Spleen (tissue), 7 donors: Measurements from ENCODE around the gene RPAP2.

Experiments
- POLR2A ChIP-seq, 3 donors: fragments of 450-650 bp; IDR thresholded peaks; one replicate each; pipeline ENCODE4 v1.5.1; 2017; ENCODE audit warnings: antibody characterized with exemption in 3 of 3, mild to moderate bottlenecking in 1 of 3
- POLR2AphosphoS5 ChIP-seq, 3 donors: sonication (generic); formaldehyde crosslinking; IDR thresholded peaks; one replicate each; pipeline ENCODE4 v1.5.1; 2017; ENCODE audit warnings: antibody characterized with exemption in 3 of 3
- TF ChIP-seq, protein P1 (sequence below), 11 experiments: fragments of 200-600 bp in 7 of 11; fragments of 450-650 bp in 4 of 11; sonication (generic) in 4 of 11; IDR thresholded peaks in 8 of 11; conservative IDR thresholded peaks in 3 of 11; 1 replicate in 7 of 11; 2 replicates in 4 of 11; pipeline versions ENCODE4 v1.4.0 to v1.8.0; 2016 to 2021; ENCODE audit warnings: antibody characterized with exemption in 11 of 11, inconsistent platforms in 4 of 11, mild to moderate bottlenecking in 1 of 11
- donor health status: DM: no; HTN: no; CAD: no; lungs with moderate emphysema.
- donor health status: DM: no; HTN: no; CAD: no.
- donor health status: DM: no; HTN: no; CAD: no.

GRCh38 chr1:92446546-92446945 is 147.7 kb downstream of the RPAP2 start:
- TF ChIP-seq, protein P1, sequence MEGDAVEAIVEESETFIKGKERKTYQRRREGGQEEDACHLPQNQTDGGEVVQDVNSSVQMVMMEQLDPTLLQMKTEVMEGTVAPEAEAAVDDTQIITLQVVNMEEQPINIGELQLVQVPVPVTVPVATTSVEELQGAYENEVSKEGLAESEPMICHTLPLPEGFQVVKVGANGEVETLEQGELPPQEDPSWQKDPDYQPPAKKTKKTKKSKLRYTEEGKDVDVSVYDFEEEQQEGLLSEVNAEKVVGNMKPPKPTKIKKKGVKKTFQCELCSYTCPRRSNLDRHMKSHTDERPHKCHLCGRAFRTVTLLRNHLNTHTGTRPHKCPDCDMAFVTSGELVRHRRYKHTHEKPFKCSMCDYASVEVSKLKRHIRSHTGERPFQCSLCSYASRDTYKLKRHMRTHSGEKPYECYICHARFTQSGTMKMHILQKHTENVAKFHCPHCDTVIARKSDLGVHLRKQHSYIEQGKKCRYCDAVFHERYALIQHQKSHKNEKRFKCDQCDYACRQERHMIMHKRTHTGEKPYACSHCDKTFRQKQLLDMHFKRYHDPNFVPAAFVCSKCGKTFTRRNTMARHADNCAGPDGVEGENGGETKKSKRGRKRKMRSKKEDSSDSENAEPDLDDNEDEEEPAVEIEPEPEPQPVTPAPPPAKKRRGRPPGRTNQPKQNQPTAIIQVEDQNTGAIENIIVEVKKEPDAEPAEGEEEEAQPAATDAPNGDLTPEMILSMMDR (IDR thresholded peaks at IDR 0.05 in 8 of 11, conservative IDR thresholded peaks at IDR 0.05 in 3 of 11) = no peak
- no peak for TF ChIP-seq POLR2A (IDR thresholded peaks at IDR 0.05)
- no peak for TF ChIP-seq POLR2AphosphoS5 (IDR thresholded peaks at IDR 0.05)
